HepG2 (cell line): ENCODE measurements around the gene OGA. TPM values are rescaled to one million over a fixed set of nuclear protein-coding genes. Genes with fewer than 3 reads are reported as not detected.

Experiments
- ATAC-seq: fragments of 200-7000 bp; cut with Tn5 transposase; 3 replicates; pipeline ENCODE4 v1.9.1; 2020; ENCODE audit warnings: mild to moderate bottlenecking, moderate library complexity
- BruUV-seq: library from RNA; stranded (reverse); fragments of 400-500 nt; replicated peaks from 2 replicates; lab custom pipeline; 2021; lab: Mats Ljungman, UMichigan
- CTCF ChIA-PET: fragments of 300-600 bp; formaldehyde crosslinking; extraction: SDS; loops from one replicate; lab custom pipeline; 2021; ENCODE audit warnings: low total read pairs, inconsistent platforms, low intra/inter-chr PET ratio; lab: Yijun Ruan, JAX
- POLR2A ChIA-PET: fragments of 350-600 bp; sonication (Branson Sonifier 250); formaldehyde crosslinking; loops from one replicate; lab custom pipeline; 2020; ENCODE audit warnings: antibody characterized with exemption, inconsistent platforms; lab: Yijun Ruan, JAX
- DNase-seq: peaks from one replicate; pipeline ENCODE4 v3.0.0-alpha.2; 2015; ENCODE audit warnings: low spot score
- FAIRE-seq: peaks from 3 replicates; lab custom pipeline; 2011; peaks lifted over from hg19 to GRCh38; lab: Jason Lieb, UNC
- H2AFZ ChIP-seq: one replicate; pipeline ENCODE4 v1.6.1; 2011; ENCODE audit warnings: low read length, inconsistent platforms
- H3K27ac ChIP-seq: fragments of 300-600 bp; 3 replicates; pipeline ENCODE4 v1.8.0; 2011; ENCODE audit warnings: mixed run types, mild to moderate bottlenecking, mixed read lengths, low read length, inconsistent platforms; ENCODE audit not compliant: insufficient read depth; ENCODE audit errors: extremely low read length
- H3K27me3 ChIP-seq, 2 experiments: fragments of 200-600 bp in 1 of 2; 2 replicates in 1 of 2; 3 replicates in 1 of 2; pipeline versions ENCODE4 v1.6.0 to v1.8.0; 2011; ENCODE audit warnings: low read length in 2 of 2, mild to moderate bottlenecking in 2 of 2, moderate library complexity in 2 of 2, inconsistent platforms in 1 of 2; ENCODE audit not compliant: insufficient read depth in 2 of 2, control insufficient read depth in 1 of 2
- H3K36me3 ChIP-seq, 2 experiments: fragments of 200-600 bp in 1 of 2; replicated peaks in 1 of 2; 2 replicates in 1 of 2; 3 replicates in 1 of 2; pipeline versions ENCODE4 v1.5.1 to v1.8.0; 2011; ENCODE audit warnings: low read length in 2 of 2, inconsistent platforms in 1 of 2; ENCODE audit not compliant: insufficient read depth in 2 of 2, control insufficient read depth in 1 of 2
- H3K4me1 ChIP-seq: 2 replicates; pipeline ENCODE4 v1.5.1; 2012; ENCODE audit warnings: low read length, inconsistent platforms; ENCODE audit not compliant: insufficient read depth
- H3K4me2 ChIP-seq: 2 replicates; pipeline ENCODE4 v1.6.0; 2011; ENCODE audit warnings: low read depth, low read length, inconsistent platforms
- H3K4me3 ChIP-seq, 3 experiments: fragments of 200-600 bp in 1 of 3; sonication (generic), shearing (Covaris generic) in 1 of 3; replicated peaks in 1 of 3; 2 replicates each; pipeline ENCODE4 v1.5.1; 2011 to 2016; ENCODE audit warnings: low read length in 3 of 3, inconsistent platforms in 2 of 3, low read depth in 2 of 3, mild to moderate bottlenecking in 2 of 3, control low read depth in 1 of 3, mixed read lengths in 1 of 3; ENCODE audit not compliant: insufficient read depth in 1 of 3
- H3K79me2 ChIP-seq: one replicate; pipeline ENCODE4 v1.6.1; 2011; ENCODE audit warnings: low read length, inconsistent platforms; ENCODE audit not compliant: insufficient read depth
- H3K9ac ChIP-seq: 2 replicates; pipeline ENCODE4 v1.6.0; 2011; ENCODE audit warnings: mild to moderate bottlenecking, low read depth, low read length, inconsistent platforms; ENCODE audit not compliant: insufficient read depth
- H3K9me3 ChIP-seq: 2 replicates; pipeline ENCODE4 v1.5.1; 2012; ENCODE audit warnings: mild to moderate bottlenecking, low read length
- H4K20me1 ChIP-seq: 2 replicates; pipeline ENCODE4 v1.6.0; 2011; ENCODE audit warnings: inconsistent platforms, mild to moderate bottlenecking, low read length, moderate library complexity; ENCODE audit not compliant: insufficient read depth
- AHDC1 ChIP-seq: sonication (generic); formaldehyde crosslinking; IDR thresholded peaks from 2 replicates; pipeline ENCODE4 v1.5.1; 2020; ENCODE audit warnings: mild to moderate bottlenecking, missing genetic modification reagents, borderline replicate concordance
- TEAD2 ChIP-seq: sonication (generic); formaldehyde crosslinking; IDR thresholded peaks from 2 replicates; pipeline ENCODE4 v1.9.0; 2021; ENCODE audit warnings: missing genetic modification reagents
- ZBTB38 ChIP-seq: sonication (generic); formaldehyde crosslinking; IDR thresholded peaks from 2 replicates; pipeline ENCODE4 v1.5.1; 2020; ENCODE audit warnings: mild to moderate bottlenecking, missing genetic modification reagents
- ZFP62 ChIP-seq: sonication (generic); formaldehyde crosslinking; IDR thresholded peaks from 2 replicates; pipeline ENCODE4 v1.4.0; 2020; ENCODE audit warnings: missing genetic modification reagents
- ZNF350 ChIP-seq: sonication (generic); formaldehyde crosslinking; IDR thresholded peaks from 2 replicates; pipeline ENCODE4 v1.4.0; 2020; ENCODE audit warnings: mild to moderate bottlenecking, low read depth, missing genetic modification reagents, borderline replicate concordance
- ZNF432 ChIP-seq: sonication (generic); formaldehyde crosslinking; IDR thresholded peaks from 2 replicates; pipeline ENCODE4 v1.5.0; 2020; ENCODE audit warnings: missing genetic modification reagents, mild to moderate bottlenecking, borderline replicate concordance
- ZNF615 ChIP-seq: sonication (generic); formaldehyde crosslinking; IDR thresholded peaks from 2 replicates; pipeline ENCODE4 v1.5.0; 2020; ENCODE audit warnings: mild to moderate bottlenecking, missing genetic modification reagents, borderline replicate concordance
- ZNF709 ChIP-seq: sonication (generic); formaldehyde crosslinking; IDR thresholded peaks from 2 replicates; pipeline ENCODE4 v1.5.0; 2020; ENCODE audit warnings: mild to moderate bottlenecking, missing genetic modification reagents
- ZNF766 ChIP-seq: sonication (generic); formaldehyde crosslinking; IDR thresholded peaks from 2 replicates; pipeline ENCODE4 v1.5.0; 2020; ENCODE audit warnings: missing genetic modification reagents, borderline replicate concordance
- ZNF772 ChIP-seq: sonication (generic); formaldehyde crosslinking; IDR thresholded peaks from 2 replicates; pipeline ENCODE4 v1.5.0; 2020; ENCODE audit warnings: mild to moderate bottlenecking, missing genetic modification reagents
- ZNF788 ChIP-seq: sonication (generic); formaldehyde crosslinking; IDR thresholded peaks from 2 replicates; pipeline ENCODE4 v1.5.0; 2020; ENCODE audit warnings: mild to moderate bottlenecking, missing genetic modification reagents, borderline replicate concordance
- ZSCAN20 ChIP-seq: sonication (generic); formaldehyde crosslinking; IDR thresholded peaks from 2 replicates; pipeline ENCODE4 v1.4.0; 2020; ENCODE audit warnings: missing genetic modification reagents, mild to moderate bottlenecking, borderline replicate concordance
- WGBS: methylation state at CpG from one replicate; pipeline ENCODE4 v1.1.6; 2017; ENCODE audit warnings: low lambda C conversion rate; 5-methylcytosine and 5-hydroxymethylcytosine counted together
- in situ Hi-C: cut with HindIII; loops from 2 replicates; pipeline ENCODE4 v1.10.0; 2017; ENCODE audit warnings: low pct_unique_long_range_greater_than_20kb; ENCODE audit not compliant: extremely low pct_ligation_motif_present
- intact Hi-C: fragments of 100-400 bp; cut with micrococcal nuclease; formaldehyde crosslinking; loops from one replicate; pipeline ENCODE4 v1.10.0; 2022; ENCODE audit not compliant: unreplicated experiment
- polyA plus RNA-seq, 8 experiments: library from polyadenylated mRNA; depleted of rRNA in 3 of 8; stranded (reverse) in 7 of 8; unstranded in 1 of 8; fragments of >200 nt; fragmentation: Illumina TruSeq in 4 of 8; extraction: Trizol in 4 of 8; gene quantifications; 2 replicates each; pipeline versions ENCODE4 v1.2.1 to v1.2.3, GENCODE V29; 2011 to 2016; ENCODE audit warnings: low read depth in 4 of 8, missing spikeins in 1 of 8, mixed read lengths in 1 of 8; ENCODE audit not compliant: insufficient read depth in 1 of 8
- total RNA-seq, 5 experiments: library from RNA; depleted of rRNA; stranded (reverse); fragments of >200 nt; fragmentation: Illumina TruSeq; extraction: Trizol; gene quantifications; 2 replicates each; pipeline ENCODE4 v1.2.3, GENCODE V29; 2016; ENCODE audit warnings: low read depth in 1 of 5

Gene OGA
- total and polyA plus RNA-seq, 2 of the 13 experiments (the other 11 are each of a cell fraction or from before 2014, with no cell fraction given), result 33.2 to 39.8 TPM

- in situ Hi-C loops (loop anchor here (5.0 kb wide), 2 partner anchors 180 to 570 kb away; no protein-coding TSS in a partner anchor), intact Hi-C loops (loop anchor here (1.0 to 2.0 kb wide), 2 partner anchors 180 to 567 kb away; no protein-coding TSS in a partner anchor)
- POLR2A ChIA-PET, result interaction anchor here (2.4 kb wide), 1 partner anchor 36 kb away, joined by 16 read pairs; the partner anchor contains the start of gene OGA
- DNase-seq, result no peak
- CTCF ChIA-PET, result interaction anchor here (4.0 kb wide), 1 partner anchor 179 kb away, joined by 28 read pairs; no protein-coding TSS in a partner anchor
- peaks cover 0 to under 1% of the 10 kb centered on the region in 2 experiments; a peak in 1 of 5 replicates for H3K27me3 ChIP-seq
- 0 out of 2 replicates have a peak, but pooled peaks have one; percentile 41 for TF ChIP-seq ZBTB38
- TF ChIP-seq ZFP62 (CRISPR knock-in tag), result no peak
- TF ChIP-seq ZNF766 (CRISPR knock-in tag), result no peak
- 0 out of 2 replicates have a peak, but pooled peaks have one; percentile 2 for TF ChIP-seq ZNF788 (CRISPR knock-in tag)
- TF ChIP-seq ZNF615 (CRISPR knock-in tag), result no peak
- TF ChIP-seq ZSCAN20 (CRISPR knock-in tag), result no peak
- no peak for TF ChIP-seq ZNF432 (CRISPR knock-in tag)
- TF ChIP-seq ZNF772, result 0 out of 2 replicates have a peak, but pooled peaks have one; percentile 48
- TF ChIP-seq ZNF709 (CRISPR knock-in tag), result 0 out of 2 replicates have a peak, but pooled peaks have one; percentile 19
- TF ChIP-seq ZNF350 (CRISPR knock-in tag), result no peak
- no peak for TF ChIP-seq AHDC1 (CRISPR knock-in tag)
- TF ChIP-seq TEAD2, result no peak
- H3K79me2 ChIP-seq, result peaks cover 9% of the 10 kb centered on the region
- FAIRE-seq, result no peak
- 43% methylated on average over 10 of the region's 17 CpGs for WGBS
- H3K27ac ChIP-seq, result peak overlapping the region; percentile 55
- H3K9ac ChIP-seq, result peak overlapping the region; percentile 83
- no peak overlapping the region for H2AFZ ChIP-seq
- peak overlapping the region; percentile 84 to 94 (median 88) for H3K4me3 ChIP-seq
- peaks cover 5% of the 10 kb centered on the region; the same call in 1 of the 2 replicates for H4K20me1 ChIP-seq
- no TSS peak for BruUV-seq
- no peaks in the 10 kb centered on the region for H3K9me3 ChIP-seq
- H3K4me2 ChIP-seq, result peak overlapping the region; percentile 89
- peak; percentile 3 for ATAC-seq
- H3K36me3 ChIP-seq, result peaks cover 3 to 13% of the 10 kb centered on the region in 2 experiments; a peak in 4 of 5 replicates
- H3K4me1 ChIP-seq, result peaks cover 58% of the 10 kb centered on the region
Observed at GRCh38 chr10:101781984-101782810, 36.0 kb downstream of the OGA start.
